Measurements from ENCODE around the gene KRTAP4-11. TPM values are rescaled to one million over a fixed set of nuclear protein-coding genes. Genes with fewer than 3 reads are reported as not detected.
"Not testable (repeated sequence)": the region's sequence is repeated elsewhere in the genome, so short reads cannot be mapped to it uniquely, and the experiment has no call there.

The KRTAP4-11 gene
- total RNA-seq, 4 donors from 2014 or later, result not detected

- intact Hi-C loops (cut with DNase I; ENCODE audit: low total_unique reads), result no loop called here
- no peak for DNase-seq
- 92 to 100% methylated on average over 1 of the region's 1 CpG for WGBS, 2 donors (ENCODE audit: low coverage in 1 of 2)
- H3K27ac ChIP-seq, result no peak overlapping the region
- no peaks in the 10 kb centered on the region for H3K9me3 ChIP-seq
- TF ChIP-seq, protein P1, sequence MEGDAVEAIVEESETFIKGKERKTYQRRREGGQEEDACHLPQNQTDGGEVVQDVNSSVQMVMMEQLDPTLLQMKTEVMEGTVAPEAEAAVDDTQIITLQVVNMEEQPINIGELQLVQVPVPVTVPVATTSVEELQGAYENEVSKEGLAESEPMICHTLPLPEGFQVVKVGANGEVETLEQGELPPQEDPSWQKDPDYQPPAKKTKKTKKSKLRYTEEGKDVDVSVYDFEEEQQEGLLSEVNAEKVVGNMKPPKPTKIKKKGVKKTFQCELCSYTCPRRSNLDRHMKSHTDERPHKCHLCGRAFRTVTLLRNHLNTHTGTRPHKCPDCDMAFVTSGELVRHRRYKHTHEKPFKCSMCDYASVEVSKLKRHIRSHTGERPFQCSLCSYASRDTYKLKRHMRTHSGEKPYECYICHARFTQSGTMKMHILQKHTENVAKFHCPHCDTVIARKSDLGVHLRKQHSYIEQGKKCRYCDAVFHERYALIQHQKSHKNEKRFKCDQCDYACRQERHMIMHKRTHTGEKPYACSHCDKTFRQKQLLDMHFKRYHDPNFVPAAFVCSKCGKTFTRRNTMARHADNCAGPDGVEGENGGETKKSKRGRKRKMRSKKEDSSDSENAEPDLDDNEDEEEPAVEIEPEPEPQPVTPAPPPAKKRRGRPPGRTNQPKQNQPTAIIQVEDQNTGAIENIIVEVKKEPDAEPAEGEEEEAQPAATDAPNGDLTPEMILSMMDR (IDR thresholded peaks at IDR 0.05), result no peak
- no peak for TF ChIP-seq POLR2A (IDR thresholded peaks at IDR 0.05)
- no peak for TF ChIP-seq EP300 (IDR thresholded peaks at IDR 0.05; ENCODE audit: low read depth)
- no peaks in the 10 kb centered on the region for H3K36me3 ChIP-seq
- in situ Hi-C loops (cut with MboI; ENCODE audit: low pct_ligation_motif_present in 1 of 4, low pct_unique_long_range_greater_than_20kb in 1 of 4, low sequenced_read_pairs in 3 of 4), result no loop called here
- H3K4me3 ChIP-seq, result no peak overlapping the region
- H3K27me3 ChIP-seq, result no peaks in the 10 kb centered on the region
- no peaks in the 10 kb centered on the region for H3K4me1 ChIP-seq
These were observed 14.3 kb downstream of the KRTAP4-11 start for GRCh38 chr17:41103896-41104295.

DNA sequence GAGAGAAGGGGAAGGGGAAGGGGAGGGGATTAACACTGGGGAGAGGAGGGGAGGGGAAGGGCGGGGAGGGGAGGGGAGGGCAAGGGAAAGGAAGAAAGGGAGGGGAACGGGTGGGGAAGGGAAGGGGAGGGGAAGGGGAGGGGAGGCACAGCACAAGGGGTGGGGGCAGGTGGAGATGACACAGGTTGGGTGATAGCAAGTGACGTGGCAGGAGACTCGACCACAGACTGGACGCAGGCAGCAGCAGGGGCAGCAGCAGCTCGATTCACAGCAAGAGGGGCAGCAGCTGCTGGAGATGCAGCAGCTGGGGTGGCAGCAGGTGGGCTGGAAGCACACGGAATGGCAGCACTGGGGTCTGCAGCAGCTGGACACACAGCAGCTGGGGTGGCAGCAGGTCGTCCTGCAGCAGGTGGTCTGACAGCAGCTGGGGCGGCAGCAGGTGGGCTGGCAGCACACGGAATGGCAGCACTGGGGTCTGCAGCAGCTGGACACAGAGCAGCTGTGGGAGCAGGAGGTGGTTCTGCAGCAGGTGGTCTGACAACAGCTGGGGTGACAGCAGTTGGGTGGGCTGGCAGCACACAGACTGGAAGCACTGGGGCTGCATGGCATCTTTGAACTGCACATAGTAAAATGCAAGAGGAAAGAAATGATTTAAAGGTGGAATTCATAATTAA is 16.4 kb downstream of the KRTAP4-11 start, which contains the start of gene KRTAP4-16:
KRTAP4-16 (minus strand) TSS at position 624 of the 674 bp plus-strand sequence; CDS start at position 624, 0 bp downstream.
- no peaks in the 10 kb centered on the region for H3K36me3 ChIP-seq
- TF ChIP-seq EP300 (IDR thresholded peaks at IDR 0.05; ENCODE audit: low read depth) (no peak), POLR2AphosphoS5 (IDR thresholded peaks at IDR 0.05) (no peak), POLR2A (IDR thresholded peaks at IDR 0.05) (no peak)
- TF ChIP-seq, protein P1 (IDR thresholded peaks at IDR 0.05), result no peak
- H3K9me3 ChIP-seq, result no peaks in the 10 kb centered on the region
- H3K27ac ChIP-seq, result no peak within 1 kb of the TSS
- no peak for DNase-seq
- H3K27me3 ChIP-seq, result no peaks in the 10 kb centered on the region
- in situ Hi-C loops (cut with MboI; ENCODE audit: low pct_ligation_motif_present in 1 of 4, low pct_unique_long_range_greater_than_20kb in 1 of 4, low sequenced_read_pairs in 3 of 4), result no loop called here
- H3K4me3 ChIP-seq, result no peak within 1 kb of the TSS
- no peaks in the 10 kb centered on the region for H3K4me1 ChIP-seq
- 52 to 63% methylated on average over 4 to 10 of the region's 10 CpGs for WGBS, 2 donors (ENCODE audit: low coverage in 1 of 2)
- intact Hi-C loops (cut with DNase I; ENCODE audit: low total_unique reads), result no loop called here

DNA sequence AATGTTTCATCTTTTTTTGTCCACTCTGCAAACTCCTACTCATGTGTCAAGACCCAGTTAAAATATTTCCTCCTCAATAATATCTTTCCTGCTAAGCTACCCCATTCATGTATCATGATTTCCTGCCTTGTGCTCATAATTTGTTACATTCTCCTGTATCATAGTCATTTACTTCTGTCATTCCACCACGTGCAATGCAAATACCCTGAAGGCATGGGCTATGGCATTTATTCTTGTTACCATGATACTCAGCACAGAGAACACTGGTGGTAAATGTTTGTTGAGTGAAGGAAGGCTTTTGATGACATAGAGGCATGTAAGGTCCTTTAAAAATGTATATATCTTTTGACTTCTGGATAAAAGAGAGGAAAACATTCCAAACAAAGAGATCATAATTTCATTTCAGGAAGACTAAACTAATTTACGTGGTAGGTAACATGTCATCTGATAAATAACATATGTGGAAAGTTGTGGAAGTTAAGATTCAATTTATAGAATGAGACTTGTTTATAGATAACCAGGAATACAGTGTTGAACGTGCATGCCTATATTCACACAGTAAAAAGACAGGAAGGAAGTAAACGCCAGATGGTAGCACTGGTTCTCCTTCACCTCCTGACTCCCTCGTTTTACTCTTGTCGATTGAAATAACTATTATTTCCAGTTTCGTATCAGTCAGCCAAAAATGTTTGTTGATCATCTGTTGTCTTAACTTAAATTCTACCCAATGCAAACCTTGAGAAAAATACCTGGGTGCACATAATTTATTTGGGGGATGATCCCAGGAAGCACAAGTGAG is 18.3 kb downstream of the KRTAP4-11 start:
- in situ Hi-C loops (cut with MboI; ENCODE audit: low pct_ligation_motif_present in 1 of 4, low pct_unique_long_range_greater_than_20kb in 1 of 4, low sequenced_read_pairs in 3 of 4); H3K4me3 ChIP-seq; H3K9me3 ChIP-seq; H3K4me1 ChIP-seq; DNase-seq; H3K36me3 ChIP-seq; H3K27me3 ChIP-seq; H3K27ac ChIP-seq; intact Hi-C loops (cut with DNase I; ENCODE audit: low total_unique reads): not testable (repeated sequence)
- 52 to 71% methylated on average over 7 of the region's 7 CpGs for WGBS, 2 donors (ENCODE audit: low coverage in 1 of 2)

DNA sequence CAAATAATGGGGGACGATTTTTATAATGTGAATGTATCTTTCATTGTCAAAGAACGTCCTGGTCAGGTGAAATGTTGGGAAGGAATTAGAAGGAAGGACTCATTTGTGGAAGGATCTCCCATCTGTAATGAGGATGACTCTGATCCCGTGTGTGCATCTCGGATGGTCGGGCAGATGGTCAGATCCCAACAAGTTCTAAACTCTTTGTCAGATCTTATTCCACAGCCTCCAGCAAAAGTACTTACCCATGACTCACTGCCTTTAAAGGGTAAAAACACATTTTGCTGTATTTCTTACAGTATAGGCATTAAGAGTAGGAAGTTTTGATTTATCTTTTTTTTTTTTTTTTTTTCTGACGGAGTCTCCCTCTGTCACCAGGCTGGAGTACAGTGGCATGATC is 19.7 kb downstream of the KRTAP4-11 start:
- in situ Hi-C loops (cut with MboI; ENCODE audit: low pct_ligation_motif_present in 1 of 4, low pct_unique_long_range_greater_than_20kb in 1 of 4, low sequenced_read_pairs in 3 of 4), result no loop called here
- H3K4me1 ChIP-seq, result no peaks in the 10 kb centered on the region
- 81 to 82% methylated on average over 5 to 6 of the region's 6 CpGs for WGBS, 2 donors (ENCODE audit: low coverage in 1 of 2)
- intact Hi-C loops (cut with DNase I; ENCODE audit: low total_unique reads), result no loop called here
- TF ChIP-seq POLR2AphosphoS5 (IDR thresholded peaks at IDR 0.05) (no peak), POLR2A (IDR thresholded peaks at IDR 0.05) (no peak), EP300 (IDR thresholded peaks at IDR 0.05; ENCODE audit: low read depth) (no peak)
- TF ChIP-seq, protein P1 (IDR thresholded peaks at IDR 0.05), result no peak
- H3K9me3 ChIP-seq, result no peaks in the 10 kb centered on the region
- H3K4me3 ChIP-seq, result no peak overlapping the region
- H3K36me3 ChIP-seq, result no peaks in the 10 kb centered on the region
- H3K27me3 ChIP-seq, result no peaks in the 10 kb centered on the region
- no peak for DNase-seq
- no peak overlapping the region for H3K27ac ChIP-seq

Measured in transverse colon (tissue), 4 donors.